Panc1 (cell line): ENCODE data around the gene USB1. TPM values are rescaled to one million over a fixed set of nuclear protein-coding genes. Genes with fewer than 3 reads are reported as not detected.

Experiments used
- ATAC-seq: fragments of 200-7000 bp; cut with Tn5 transposase; 2 replicates; pipeline ENCODE4 v1.9.1; 2020; ENCODE audit warnings: mild to moderate bottlenecking, moderate library complexity
- BruUV-seq: library from RNA; stranded (reverse); fragments of 400-500 nt; replicated peaks from 2 replicates; lab custom pipeline; 2021; lab: Mats Ljungman, UMichigan
- CTCF ChIA-PET: fragments of 300-600 bp; sonication (Branson Sonifier 250); formaldehyde crosslinking; loops from one replicate; lab custom pipeline; 2022; ENCODE audit warnings: antibody characterized with exemption; lab: Charles Lee
- POLR2A ChIA-PET: fragments of 300-600 bp; sonication (Branson Sonifier 250); formaldehyde crosslinking; loops from one replicate; lab custom pipeline; 2022; ENCODE audit warnings: antibody characterized with exemption; lab: Charles Lee
- DNase-seq: peaks from one replicate; pipeline ENCODE4 v3.0.0-alpha.2; 2010; ENCODE audit warnings: low read depth, low spot score
- H3K27ac ChIP-seq: 2 replicates; pipeline ENCODE4 v1.5.1; 2011; ENCODE audit warnings: mild to moderate bottlenecking, low read length, inconsistent platforms
- H3K27me3 ChIP-seq: fragments of 200-500 bp; sonication (Bioruptor generic); 2 replicates; pipeline ENCODE4 v1.6.0; 2014; ENCODE audit warnings: low read length, inconsistent platforms; ENCODE audit not compliant: control insufficient read depth, insufficient read depth
- H3K36me3 ChIP-seq: fragments of 200-500 bp; sonication (Bioruptor generic); 2 replicates; pipeline ENCODE4 v1.5.1; 2014; ENCODE audit warnings: inconsistent platforms, mild to moderate bottlenecking, low read length, moderate library complexity; ENCODE audit not compliant: control insufficient read depth, insufficient read depth
- H3K4me1 ChIP-seq: 2 replicates; pipeline ENCODE4 v1.5.1; 2011; ENCODE audit warnings: inconsistent platforms, mild to moderate bottlenecking, low read length, moderate library complexity; ENCODE audit not compliant: control insufficient read depth, insufficient read depth
- H3K4me3 ChIP-seq, 2 experiments: 2 replicates each; pipeline ENCODE4 v1.5.1; 2011 to 2012; ENCODE audit warnings: low read depth in 2 of 2, low read length in 2 of 2, mild to moderate bottlenecking in 2 of 2, inconsistent platforms in 1 of 2, moderate library complexity in 1 of 2
- H3K9me3 ChIP-seq: fragments of 200-500 bp; sonication (Bioruptor generic); 2 replicates; pipeline ENCODE4 v1.5.1; 2014; ENCODE audit warnings: low read depth, mild to moderate bottlenecking, inconsistent platforms, low read length, moderate library complexity; ENCODE audit not compliant: control insufficient read depth, insufficient read depth
- CTCF ChIP-seq: fragments of 450-650 bp; IDR thresholded peaks from 2 replicates; pipeline ENCODE4 v1.5.1; 2017; ENCODE audit warnings: mild to moderate bottlenecking
- POLR2AphosphoS5 ChIP-seq: IDR thresholded peaks from 2 replicates; pipeline ENCODE4 v1.6.1; 2012; ENCODE audit warnings: mild to moderate bottlenecking, low read depth, low read length, moderate library complexity
- SIN3A ChIP-seq: IDR thresholded peaks from 2 replicates; pipeline ENCODE4 v1.6.1; 2012; ENCODE audit warnings: low read depth, mild to moderate bottlenecking, low read length, moderate library complexity, borderline replicate concordance; ENCODE audit not compliant: insufficient read depth
- TCF7L2 ChIP-seq: IDR thresholded peaks from 2 replicates; pipeline ENCODE4 v1.6.1; 2011; ENCODE audit warnings: mild to moderate bottlenecking, low read depth, low read length, inconsistent platforms
- in situ Hi-C: cut with HindIII; loops from 2 replicates; pipeline ENCODE4 v1.10.0; 2016; ENCODE audit warnings: low sequenced_read_pairs, low pct_unique_long_range_greater_than_20kb
- intact Hi-C: fragments of 100-400 bp; cut with micrococcal nuclease; formaldehyde crosslinking; loops from one replicate; pipeline ENCODE4 v1.10.0; 2022; ENCODE audit not compliant: unreplicated experiment
- total RNA-seq: library from RNA; stranded (reverse); gene quantifications from one replicate; pipeline ENCODE4 v1.2.1, GENCODE V29; 2021; ENCODE audit not compliant: unreplicated experiment
- TF ChIP-seq, protein P1 (sequence below), 2 experiments: IDR thresholded peaks; 2 replicates each; pipeline ENCODE4 v1.6.1; 2011 to 2012; ENCODE audit warnings: low read depth in 2 of 2, control low read depth in 1 of 2, low read length in 1 of 2, mild to moderate bottlenecking in 1 of 2, moderate library complexity in 1 of 2; ENCODE audit not compliant: insufficient read depth in 1 of 2

USB1 gene
- total RNA-seq, 1 experiment from 2014 or later = 58.2 TPM

DNA sequence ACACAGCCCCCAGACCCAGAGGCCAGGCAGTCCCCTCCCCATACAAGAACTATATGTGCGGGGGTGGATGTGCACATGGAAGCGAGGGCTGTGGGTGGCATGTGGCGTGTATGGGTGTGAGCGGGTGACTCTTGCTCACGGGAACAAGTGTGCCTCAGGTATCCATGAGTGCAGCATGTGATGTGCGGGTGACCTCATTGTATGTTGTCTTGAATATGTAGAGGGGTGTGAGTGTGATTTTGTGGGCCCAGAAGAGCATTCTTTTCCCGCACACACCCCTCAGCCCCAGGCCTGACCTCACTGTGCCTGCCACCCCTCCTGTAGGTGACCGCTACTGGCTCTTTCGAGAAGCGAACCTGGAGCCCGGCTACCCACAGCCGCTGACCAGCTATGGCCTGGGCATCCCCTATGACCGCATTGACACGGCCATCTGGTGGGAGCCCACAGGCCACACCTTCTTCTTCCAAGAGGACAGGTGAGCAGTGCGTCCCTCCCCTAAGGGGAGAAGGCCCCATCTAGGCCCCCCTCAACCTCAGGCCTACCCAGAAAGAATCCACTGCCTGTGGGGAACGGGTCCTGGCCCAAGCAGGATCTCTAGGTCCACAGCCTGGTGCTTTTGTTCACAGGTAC is 41.8 kb downstream of the USB1 start:
- DNase-seq = no peak
- ChIA-PET POLR2A (no interaction called here), CTCF (no interaction called here)
- ATAC-seq = no peak
- Histone ChIP-seq H3K4me1 (no peaks in the 10 kb centered on the region; the same call in 1 of the 2 replicates), H3K27ac (no peak overlapping the region), H3K27me3 (no peaks in the 10 kb centered on the region), H3K9me3 (no peaks in the 10 kb centered on the region), H3K36me3 (no peaks in the 10 kb centered on the region), H3K4me3 (no peak overlapping the region)
- BruUV-seq = no TSS peak
- intact Hi-C loops = no loop called here
- TF ChIP-seq SIN3A (no peak), POLR2AphosphoS5 (no peak), TCF7L2 (no peak)
- in situ Hi-C loops = no loop called here

GRCh38 chr16:58043571-58044155 is 42.5 kb downstream of the USB1 start:
- no peaks in the 10 kb centered on the region; the same call in 1 of the 2 replicates for H3K4me1 ChIP-seq
- no peaks in the 10 kb centered on the region for H3K27me3 ChIP-seq
- TF ChIP-seq CTCF (no peak), TCF7L2 (no peak), SIN3A (no peak), POLR2AphosphoS5 (no peak)
- TF ChIP-seq, protein P1, sequence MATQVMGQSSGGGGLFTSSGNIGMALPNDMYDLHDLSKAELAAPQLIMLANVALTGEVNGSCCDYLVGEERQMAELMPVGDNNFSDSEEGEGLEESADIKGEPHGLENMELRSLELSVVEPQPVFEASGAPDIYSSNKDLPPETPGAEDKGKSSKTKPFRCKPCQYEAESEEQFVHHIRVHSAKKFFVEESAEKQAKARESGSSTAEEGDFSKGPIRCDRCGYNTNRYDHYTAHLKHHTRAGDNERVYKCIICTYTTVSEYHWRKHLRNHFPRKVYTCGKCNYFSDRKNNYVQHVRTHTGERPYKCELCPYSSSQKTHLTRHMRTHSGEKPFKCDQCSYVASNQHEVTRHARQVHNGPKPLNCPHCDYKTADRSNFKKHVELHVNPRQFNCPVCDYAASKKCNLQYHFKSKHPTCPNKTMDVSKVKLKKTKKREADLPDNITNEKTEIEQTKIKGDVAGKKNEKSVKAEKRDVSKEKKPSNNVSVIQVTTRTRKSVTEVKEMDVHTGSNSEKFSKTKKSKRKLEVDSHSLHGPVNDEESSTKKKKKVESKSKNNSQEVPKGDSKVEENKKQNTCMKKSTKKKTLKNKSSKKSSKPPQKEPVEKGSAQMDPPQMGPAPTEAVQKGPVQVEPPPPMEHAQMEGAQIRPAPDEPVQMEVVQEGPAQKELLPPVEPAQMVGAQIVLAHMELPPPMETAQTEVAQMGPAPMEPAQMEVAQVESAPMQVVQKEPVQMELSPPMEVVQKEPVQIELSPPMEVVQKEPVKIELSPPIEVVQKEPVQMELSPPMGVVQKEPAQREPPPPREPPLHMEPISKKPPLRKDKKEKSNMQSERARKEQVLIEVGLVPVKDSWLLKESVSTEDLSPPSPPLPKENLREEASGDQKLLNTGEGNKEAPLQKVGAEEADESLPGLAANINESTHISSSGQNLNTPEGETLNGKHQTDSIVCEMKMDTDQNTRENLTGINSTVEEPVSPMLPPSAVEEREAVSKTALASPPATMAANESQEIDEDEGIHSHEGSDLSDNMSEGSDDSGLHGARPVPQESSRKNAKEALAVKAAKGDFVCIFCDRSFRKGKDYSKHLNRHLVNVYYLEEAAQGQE (IDR thresholded peaks at IDR 0.05; ENCODE audit: insufficient read depth in 1 of 2, low read depth in 2 of 2, low read length in 1 of 2) = no peak
- in situ Hi-C loops (no loop called here), intact Hi-C loops (no loop called here)
- no peak overlapping the region for H3K27ac ChIP-seq
- H3K36me3 ChIP-seq = no peaks in the 10 kb centered on the region
- ChIA-PET CTCF (no interaction called here), POLR2A (no interaction called here)
- no peak for DNase-seq
- no peak overlapping the region for H3K4me3 ChIP-seq
- no peak for ATAC-seq
- H3K9me3 ChIP-seq = no peaks in the 10 kb centered on the region
- no TSS peak for BruUV-seq
